GM12878 (cell line): ENCODE data around the gene PLCD1. TPM values are rescaled to one million over a fixed set of nuclear protein-coding genes. Genes with fewer than 3 reads are reported as not detected.

Experiments used
- ATAC-seq: fragments of 200-7000 bp; cut with Tn5 transposase; 3 replicates; pipeline ENCODE4 v1.9.1; 2020; ENCODE audit warnings: mild to moderate bottlenecking, moderate library complexity
- BruUV-seq: library from RNA; stranded (reverse); fragments of 400-500 nt; replicated peaks from 2 replicates; lab custom pipeline; 2021; lab: Mats Ljungman, UMichigan
- CTCF ChIA-PET: fragments of 300-600 bp; sonication (Branson Sonifier 250); formaldehyde crosslinking; extraction: SDS; loops from one replicate; lab custom pipeline; 2021; ENCODE audit warnings: inconsistent platforms; lab: Yijun Ruan, JAX
- POLR2A ChIA-PET: fragments of 350-600 bp; formaldehyde crosslinking; extraction: SDS; loops from one replicate; lab custom pipeline; 2021; ENCODE audit warnings: inconsistent platforms; lab: Charles Lee
- RAD21 ChIA-PET: fragments of 300-600 bp; sonication (Branson Sonifier 250); formaldehyde crosslinking; loops from one replicate; lab custom pipeline; 2023; ENCODE audit warnings: antibody characterized with exemption; ENCODE audit not compliant: unreplicated experiment; lab: Charles Lee
- SMC1A ChIA-PET: fragments of 300-600 bp; sonication (Branson Sonifier 250); formaldehyde crosslinking; loops from one replicate; lab custom pipeline; 2023; ENCODE audit not compliant: unreplicated experiment, uncharacterized antibody; lab: Charles Lee
- DNase-seq: peaks from one replicate; pipeline ENCODE4 v3.0.0-alpha.2; 2011; ENCODE audit warnings: low read depth, low spot score
- FAIRE-seq: peaks from 3 replicates; lab custom pipeline; 2011; peaks lifted over from hg19 to GRCh38; lab: Jason Lieb, UNC
- H2AFZ ChIP-seq: 2 replicates; pipeline ENCODE4 v1.6.0; 2011; ENCODE audit warnings: low read depth, low read length, control low read depth; ENCODE audit not compliant: control insufficient read depth
- H3K27ac ChIP-seq: 2 replicates; pipeline ENCODE4 v1.5.1; 2011; ENCODE audit warnings: control low read depth; ENCODE audit not compliant: control insufficient read depth, insufficient read depth
- H3K27me3 ChIP-seq, 2 experiments: replicated peaks in 1 of 2; 2 replicates each; pipeline versions ENCODE4 v1.6.0 to v1.6.1; 2011; ENCODE audit warnings: low read length in 1 of 2; ENCODE audit not compliant: control insufficient read depth in 2 of 2, insufficient read depth in 2 of 2
- H3K36me3 ChIP-seq, 2 experiments: 2 replicates each; pipeline ENCODE4 v1.5.1; 2011; ENCODE audit warnings: low read length in 1 of 2; ENCODE audit not compliant: control insufficient read depth in 2 of 2, insufficient read depth in 2 of 2
- H3K4me1 ChIP-seq: 2 replicates; pipeline ENCODE4 v1.6.1; 2011; ENCODE audit warnings: mild to moderate bottlenecking, low read length, moderate library complexity, mixed read lengths; ENCODE audit not compliant: control insufficient read depth, insufficient read depth
- H3K4me2 ChIP-seq: 2 replicates; pipeline ENCODE4 v1.6.0; 2011; ENCODE audit warnings: control low read depth; ENCODE audit not compliant: control insufficient read depth, insufficient read depth
- H3K4me3 ChIP-seq: fragments of 200-600 bp; sonication (generic); 2 replicates; pipeline ENCODE4 v1.5.1; 2016
- H3K79me2 ChIP-seq: 2 replicates; pipeline ENCODE4 v1.6.0; 2011; ENCODE audit warnings: low read length; ENCODE audit not compliant: control insufficient read depth, insufficient read depth
- H3K9ac ChIP-seq: 2 replicates; pipeline ENCODE4 v1.8.0; 2011; ENCODE audit warnings: low read length, control low read depth, mixed read lengths; ENCODE audit not compliant: control insufficient read depth, insufficient read depth
- H3K9me3 ChIP-seq: replicated peaks from 3 replicates; pipeline ENCODE4 v1.5.1; 2011; ENCODE audit warnings: mild to moderate bottlenecking, low read length; ENCODE audit not compliant: control insufficient read depth, insufficient read depth
- H4K20me1 ChIP-seq: 2 replicates; pipeline ENCODE4 v1.6.0; 2011; ENCODE audit not compliant: control insufficient read depth, insufficient read depth
- CEBPZ ChIP-seq: fragments of 150-350 bp; IDR thresholded peaks from 2 replicates; pipeline ENCODE4 v1.6.1; 2016; ENCODE audit warnings: low read depth, low read length
- CREB1 ChIP-seq: IDR thresholded peaks from 2 replicates; pipeline ENCODE4 v1.6.1; 2012; ENCODE audit warnings: low read depth, mild to moderate bottlenecking, inconsistent platforms
- CREM ChIP-seq: IDR thresholded peaks from 2 replicates; pipeline ENCODE4 v1.6.1; 2014; ENCODE audit warnings: antibody characterized with exemption, low read depth
- EED ChIP-seq: sonication (generic); IDR thresholded peaks from 2 replicates; pipeline ENCODE4 v1.6.1; 2016; ENCODE audit warnings: antibody characterized with exemption, low read depth
- ESRRA ChIP-seq: IDR thresholded peaks from 2 replicates; pipeline ENCODE4 v1.6.1; 2012; ENCODE audit warnings: mild to moderate bottlenecking, low read length, improper control_type of control experiment
- ETV6 ChIP-seq, 2 experiments: fragments of 450-650 bp in 1 of 2; IDR thresholded peaks in 1 of 2; conservative IDR thresholded peaks in 1 of 2; 2 replicates each; pipeline ENCODE4 v1.6.1; 2014; ENCODE audit warnings: antibody characterized with exemption in 1 of 2, borderline replicate concordance in 1 of 2, low read depth in 1 of 2, mild to moderate bottlenecking in 1 of 2, moderate library complexity in 1 of 2
- HDGF ChIP-seq: fragments of 450-650 bp; IDR thresholded peaks from 2 replicates; pipeline ENCODE4 v1.6.1; 2016; ENCODE audit warnings: antibody characterized with exemption
- IKZF2 ChIP-seq, 2 experiments: fragments of 450-650 bp; IDR thresholded peaks; 2 replicates each; pipeline ENCODE4 v1.6.1; 2017; ENCODE audit warnings: mild to moderate bottlenecking in 2 of 2, moderate library complexity in 2 of 2
- IRF4 ChIP-seq: IDR thresholded peaks from 2 replicates; pipeline ENCODE4 v1.6.1; 2011; ENCODE audit warnings: low read depth, low read length
- KDM1A ChIP-seq: fragments of 200-600 bp; sonication (generic); IDR thresholded peaks from 2 replicates; pipeline ENCODE4 v1.6.1; 2016; ENCODE audit warnings: borderline replicate concordance
- NBN ChIP-seq: fragments of 450-650 bp; IDR thresholded peaks from 2 replicates; pipeline ENCODE4 v1.6.1; 2016
- NRF1 ChIP-seq: conservative IDR thresholded peaks from 2 replicates; pipeline ENCODE4 v1.6.1; 2011; ENCODE audit warnings: mild to moderate bottlenecking, low read depth, low read length, improper control_type of control experiment
- PAX5 ChIP-seq: IDR thresholded peaks from 2 replicates; pipeline ENCODE4 v1.6.1; 2011; ENCODE audit warnings: low read depth, low read length, borderline replicate concordance
- POLR2AphosphoS2 ChIP-seq: IDR thresholded peaks from 2 replicates; pipeline ENCODE4 v1.6.1; 2011; ENCODE audit warnings: low read depth, mild to moderate bottlenecking, low read length, improper control_type of control experiment, moderate library complexity
- RAD21 ChIP-seq: IDR thresholded peaks from 2 replicates; pipeline ENCODE4 v1.6.1; 2011; ENCODE audit warnings: mild to moderate bottlenecking, low read depth, low read length, moderate library complexity; ENCODE audit not compliant: insufficient read depth
- RFX5 ChIP-seq: IDR thresholded peaks from 2 replicates; pipeline ENCODE4 v1.6.1; 2011; ENCODE audit warnings: low read depth, low read length, improper control_type of control experiment
- SMAD5 ChIP-seq: IDR thresholded peaks from 2 replicates; pipeline ENCODE4 v1.6.1; 2016; ENCODE audit warnings: antibody characterized with exemption, low read depth
- SPI1 ChIP-seq: IDR thresholded peaks from 2 replicates; pipeline ENCODE4 v1.6.1; 2011; ENCODE audit warnings: low read depth, mild to moderate bottlenecking, low read length, moderate library complexity, borderline replicate concordance; ENCODE audit not compliant: insufficient read depth
- WRNIP1 ChIP-seq: IDR thresholded peaks from 2 replicates; pipeline ENCODE4 v1.6.1; 2011; ENCODE audit warnings: low read depth, low read length, improper control_type of control experiment, borderline replicate concordance
- WGBS: methylation state at CpG from one replicate; pipeline ENCODE4 v1.1.6; 2016; ENCODE audit warnings: low lambda C conversion rate; ENCODE audit not compliant: insufficient replicate concordance, insufficient coverage; ENCODE audit errors: missing lambda C conversion rate; 5-methylcytosine and 5-hydroxymethylcytosine counted together
- in situ Hi-C: fragments of 300-500 bp; cut with MboI; formaldehyde crosslinking; loops from 9 replicates; pipeline ENCODE4 v1.14.3; 2018; ENCODE audit warnings: mixed read lengths
- intact Hi-C: fragments of 100-400 bp; cut with micrococcal nuclease; formaldehyde crosslinking; loops from one replicate; pipeline ENCODE4 v1.14.2; 2022; ENCODE audit not compliant: unreplicated experiment
- polyA plus RNA-seq, 11 experiments: library from polyadenylated mRNA; depleted of rRNA in 4 of 11; unstranded in 6 of 11; stranded (reverse) in 5 of 11; fragments of >200 nt; fragmentation: Nextera tagmentation in 4 of 11; fragmentation: Illumina TruSeq in 1 of 11; extraction: Ambion mirVana in 4 of 11; extraction: Trizol in 1 of 11; gene quantifications; 1 replicate in 1 of 11; 2 replicates in 10 of 11; pipeline versions ENCODE4 v1.2.1 to v1.2.3, GENCODE V29; 2011 to 2016; ENCODE audit warnings: inconsistent platforms in 2 of 11, missing spikeins in 2 of 11, low read depth in 1 of 11
- total RNA-seq, 4 experiments: library from RNA; depleted of rRNA in 3 of 4; stranded (reverse); fragments of >200 nt in 3 of 4; fragmentation: Illumina TruSeq in 1 of 4; extraction: Trizol in 1 of 4; gene quantifications; 2 replicates each; pipeline versions ENCODE4 v1.2.1 to v1.2.3, GENCODE V29; 2013 to 2021
- TF ChIP-seq, protein P1 (sequence below): IDR thresholded peaks from 2 replicates; pipeline ENCODE4 v1.6.1; 2011; ENCODE audit warnings: borderline replicate concordance, low read depth, mild to moderate bottlenecking, moderate library complexity, mixed read lengths, low read length; ENCODE audit not compliant: insufficient read depth; ENCODE audit errors: extremely low read length

The PLCD1 gene
- total and polyA plus RNA-seq, 10 of the 15 experiments (the other 5 are each of a cell fraction or from before 2014, with no cell fraction given), result 0.20 to 3.9 (median 1.2) TPM; not detected in 1

- no peak for TF ChIP-seq SPI1
- TF ChIP-seq POLR2AphosphoS2, result no peak
- no peak for TF ChIP-seq PAX5
- no peak for TF ChIP-seq RAD21
- no peak for TF ChIP-seq RFX5
- TF ChIP-seq CEBPZ, result no peak
Observed at GRCh38 chr3:37997342-37997741, 32.1 kb downstream of the PLCD1 start (continued).

- ChIA-PET SMC1A (interaction anchor here (0.7 to 2.0 kb wide), 5 partner anchors 11 to 142 kb away, joined by 3 to 10 read pairs (median 3); no protein-coding TSS in a partner anchor), CTCF (interaction anchor here (0.6 to 2.0 kb wide), 30 partner anchors 8 to 500 kb away, joined by 3 to 7 read pairs (median 4); partner anchors contain the start of genes EXOG and OXSR1), RAD21 (interaction anchor here (1.1 to 1.4 kb wide), 3 partner anchors 22 to 349 kb away, joined by 3 to 9 read pairs (median 3); partner anchors contain the start of gene SLC22A14), POLR2A (interaction anchor here (1.0 to 1.1 kb wide), 3 partner anchors 25 to 168 kb away, joined by 3 read pairs; no protein-coding TSS in a partner anchor)
- no peak overlapping the region for H3K27ac ChIP-seq
- 44% methylated on average over 7 of the region's 7 CpGs for WGBS
- no peaks in the 10 kb centered on the region for H4K20me1 ChIP-seq
- H3K79me2 ChIP-seq, result no peaks in the 10 kb centered on the region; the same call in 1 of the 2 replicates
- FAIRE-seq (peak; percentile 98), ATAC-seq (peak; percentile 63), DNase-seq (peak; percentile 74)
- peak overlapping the region; percentile 34; the same call in 1 of the 2 replicates for H2AFZ ChIP-seq
- no peak overlapping the region for H3K4me3 ChIP-seq
- in situ Hi-C loops, result no loop called here
- H3K27me3 ChIP-seq, result no peaks in the 10 kb centered on the region
- no peaks in the 10 kb centered on the region for H3K9me3 ChIP-seq
- intact Hi-C loops, result loop anchor here (2.0 kb wide), 1 partner anchor 22 kb away; no protein-coding TSS in a partner anchor
- peaks cover 17% of the 10 kb centered on the region for H3K4me1 ChIP-seq
- BruUV-seq, result no TSS peak
- H3K36me3 ChIP-seq, result peaks cover 0 to 3% of the 10 kb centered on the region in 2 experiments; a peak in 2 of 4 replicates
- no peak overlapping the region for H3K9ac ChIP-seq
- no peak overlapping the region for H3K4me2 ChIP-seq
- TF ChIP-seq CREM, result peak; percentile 52; the same call in 1 of the 2 replicates
- TF ChIP-seq IRF4, result peak; percentile 77; the same call in 1 of the 2 replicates
- TF ChIP-seq NBN, result peak; percentile 59
- no peak for TF ChIP-seq NRF1
- no peak for TF ChIP-seq ESRRA
- no peak for TF ChIP-seq ETV6 (conservative IDR thresholded peaks at IDR 0.05 in 1 of 2, IDR thresholded peaks at IDR 0.05 in 1 of 2; ENCODE audit: borderline replicate concordance in 1 of 2, low read depth in 1 of 2)
- TF ChIP-seq, protein P1, sequence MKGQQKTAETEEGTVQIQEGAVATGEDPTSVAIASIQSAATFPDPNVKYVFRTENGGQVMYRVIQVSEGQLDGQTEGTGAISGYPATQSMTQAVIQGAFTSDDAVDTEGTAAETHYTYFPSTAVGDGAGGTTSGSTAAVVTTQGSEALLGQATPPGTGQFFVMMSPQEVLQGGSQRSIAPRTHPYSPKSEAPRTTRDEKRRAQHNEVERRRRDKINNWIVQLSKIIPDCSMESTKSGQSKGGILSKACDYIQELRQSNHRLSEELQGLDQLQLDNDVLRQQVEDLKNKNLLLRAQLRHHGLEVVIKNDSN, result peak; percentile 96
- peak; percentile 38; the same call in 1 of the 2 replicates for TF ChIP-seq CREB1
- 0 out of 2 replicates have a peak, but pooled peaks have one; percentile 64 for TF ChIP-seq WRNIP1
- peak; percentile 43; the same call in 1 of the 2 replicates for TF ChIP-seq KDM1A
- peak; percentile 89; the same call in 1 of the 2 replicates for TF ChIP-seq HDGF
- no peak for TF ChIP-seq SMAD5
- TF ChIP-seq PAX5, result 0 out of 2 replicates have a peak, but pooled peaks have one; percentile 23
- no peak for TF ChIP-seq EED
- TF ChIP-seq IKZF2 (IDR thresholded peaks at IDR 0.05), result peak in 1 of 2 experiments; percentile 49; a peak in 1 of 4 replicates
Observed at GRCh38 chr3:37996785-37997301, 32.6 kb downstream of the PLCD1 start.
